Right atrium auricular region (tissue), 2 donors: ENCODE data around the gene ITM2C. TPM values are rescaled to one million over a fixed set of nuclear protein-coding genes. Genes with fewer than 3 reads are reported as not detected.

Experiments
- DNase-seq: peaks from one replicate; pipeline ENCODE4 v3.0.0-alpha.2; 2019; ENCODE audit warnings: low spot score
- H3K27ac ChIP-seq, 2 donors: fragments of 200-600 bp; sonication (generic); 1 replicate in 1 of 2; 2 replicates in 1 of 2; pipeline ENCODE4 v1.5.1; 2016 to 2019
- H3K27me3 ChIP-seq, 2 donors: fragments of 200-600 bp; sonication (generic); one replicate each; pipeline versions ENCODE4 v1.5.1 to v1.6.0; 2017 to 2019
- H3K36me3 ChIP-seq: fragments of 200-600 bp; sonication (generic); one replicate; pipeline ENCODE4 v1.5.1; 2016
- H3K4me1 ChIP-seq, 2 donors: fragments of 200-600 bp; sonication (generic); one replicate each; pipeline versions ENCODE4 v1.5.1 to v1.6.0; 2017 to 2019
- H3K4me3 ChIP-seq, 2 donors: fragments of 200-600 bp; sonication (generic); 1 replicate in 1 of 2; 2 replicates in 1 of 2; pipeline ENCODE4 v1.5.1; 2017 to 2019; ENCODE audit warnings: mild to moderate bottlenecking in 1 of 2, moderate library complexity in 1 of 2
- H3K9me3 ChIP-seq, 2 donors: fragments of 200-600 bp; sonication (generic); one replicate each; pipeline ENCODE4 v1.5.1; 2019
- CTCF ChIP-seq, 2 donors: fragments of 200-600 bp; sonication (generic); IDR thresholded peaks; one replicate each; pipeline ENCODE4 v1.5.1; 2019; ENCODE audit warnings: antibody characterized with exemption in 2 of 2
- total RNA-seq, 2 donors: library from RNA; depleted of rRNA; stranded (reverse); fragments of >200 nt; gene quantifications; one replicate each; pipeline ENCODE4 v1.1.0, GENCODE V29; 2016

Gene ITM2C
- total RNA-seq, 2 donors from 2014 or later, result 35.8 to 38.3 TPM

GRCh38 chr2:230843132-230843531 is 21.6 kb upstream of the ITM2C start:
- no peaks in the 10 kb centered on the region for H3K36me3 ChIP-seq
- peak; percentile 13 for DNase-seq
- H3K4me1 ChIP-seq, result peaks cover 0 to 6% of the 10 kb centered on the region in 2 donors
- H3K27me3 ChIP-seq, result no peaks in the 10 kb centered on the region
- no peak overlapping the region for H3K4me3 ChIP-seq
- no peak for TF ChIP-seq CTCF (IDR thresholded peaks at IDR 0.05)
- peaks cover 0 to 16% of the 10 kb centered on the region in 2 donors for H3K9me3 ChIP-seq
- H3K27ac ChIP-seq, result no peak overlapping the region

GRCh38 chr2:230846360-230846759 is 18.4 kb upstream of the ITM2C start:
- no peaks in the 10 kb centered on the region for H3K27me3 ChIP-seq
- DNase-seq, result no peak
- no peak overlapping the region for H3K27ac ChIP-seq
- H3K9me3 ChIP-seq, result peaks cover 0 to 7% of the 10 kb centered on the region in 2 donors
- H3K4me3 ChIP-seq, result no peak overlapping the region
- no peak for TF ChIP-seq CTCF (IDR thresholded peaks at IDR 0.05)
- H3K4me1 ChIP-seq, result peaks cover 0 to 7% of the 10 kb centered on the region in 2 donors
- no peaks in the 10 kb centered on the region for H3K36me3 ChIP-seq

- Histone ChIP-seq H3K27me3 (no peaks in the 10 kb centered on the region), H3K4me3 (no peak overlapping the region), H3K9me3 (peaks cover 0 to 7% of the 10 kb centered on the region in 2 donors), H3K4me1 (peaks cover 0 to 7% of the 10 kb centered on the region in 2 donors), H3K36me3 (no peaks in the 10 kb centered on the region), H3K27ac (no peak overlapping the region)
- DNase-seq, result peak; percentile 82
- peak; percentile 78 to 93 for TF ChIP-seq CTCF (IDR thresholded peaks at IDR 0.05)
Observed at GRCh38 chr2:230847883-230848388, 16.8 kb upstream of the ITM2C start.

GRCh38 chr2:230849633-230850357 is 14.9 kb upstream of the ITM2C start:
- no peak overlapping the region for H3K27ac ChIP-seq
- no peaks in the 10 kb centered on the region for H3K27me3 ChIP-seq
- no peaks in the 10 kb centered on the region for H3K36me3 ChIP-seq
- H3K4me1 ChIP-seq, result peaks cover 0 to 7% of the 10 kb centered on the region in 2 donors
- DNase-seq, result no peak
- H3K9me3 ChIP-seq, result peaks cover 0 to 7% of the 10 kb centered on the region in 2 donors
- peak; percentile 85 to 87 for TF ChIP-seq CTCF (IDR thresholded peaks at IDR 0.05)
- H3K4me3 ChIP-seq, result no peak overlapping the region

- Histone ChIP-seq H3K9me3 (peaks cover 0 to 7% of the 10 kb centered on the region in 2 donors), H3K4me3 (no peak overlapping the region), H3K36me3 (no peaks in the 10 kb centered on the region), H3K4me1 (peaks cover 0 to 7% of the 10 kb centered on the region in 2 donors), H3K27ac (no peak overlapping the region), H3K27me3 (no peaks in the 10 kb centered on the region)
- TF ChIP-seq CTCF (IDR thresholded peaks at IDR 0.05), result peak in 1 of 2 donors; percentile 9
- no peak for DNase-seq
Observed at GRCh38 chr2:230850358-230850658, 14.4 kb upstream of the ITM2C start.
